ENCODE results near the gene SDF2L1. TPM values are rescaled to one million over a fixed set of nuclear protein-coding genes. Genes with fewer than 3 reads are reported as not detected.

SDF2L1 gene
- total RNA-seq, 3 donors from 2014 or later = 23.1 to 50.1 (median 26.6) TPM

GRCh38 chr22:21650823-21651520, 8.9 kb downstream of the SDF2L1 start:
- Histone ChIP-seq H3K27me3 (no peaks in the 10 kb centered on the region), H3K4me1 (peaks cover 0 to 7% of the 10 kb centered on the region in 2 donors), H3K36me3 (no peaks in the 10 kb centered on the region), H3K4me3 (peak overlapping the region; percentile 50 to 91 (median 58)), H3K27ac (no peak overlapping the region), H3K9me3 (no peaks in the 10 kb centered on the region)
- intact Hi-C loops (cut with DNase I; ENCODE audit: low total_unique reads) = no loop called here
- DNase-seq (ENCODE audit: low spot score in 2 of 2) = no peak
- TF ChIP-seq, protein P1, sequence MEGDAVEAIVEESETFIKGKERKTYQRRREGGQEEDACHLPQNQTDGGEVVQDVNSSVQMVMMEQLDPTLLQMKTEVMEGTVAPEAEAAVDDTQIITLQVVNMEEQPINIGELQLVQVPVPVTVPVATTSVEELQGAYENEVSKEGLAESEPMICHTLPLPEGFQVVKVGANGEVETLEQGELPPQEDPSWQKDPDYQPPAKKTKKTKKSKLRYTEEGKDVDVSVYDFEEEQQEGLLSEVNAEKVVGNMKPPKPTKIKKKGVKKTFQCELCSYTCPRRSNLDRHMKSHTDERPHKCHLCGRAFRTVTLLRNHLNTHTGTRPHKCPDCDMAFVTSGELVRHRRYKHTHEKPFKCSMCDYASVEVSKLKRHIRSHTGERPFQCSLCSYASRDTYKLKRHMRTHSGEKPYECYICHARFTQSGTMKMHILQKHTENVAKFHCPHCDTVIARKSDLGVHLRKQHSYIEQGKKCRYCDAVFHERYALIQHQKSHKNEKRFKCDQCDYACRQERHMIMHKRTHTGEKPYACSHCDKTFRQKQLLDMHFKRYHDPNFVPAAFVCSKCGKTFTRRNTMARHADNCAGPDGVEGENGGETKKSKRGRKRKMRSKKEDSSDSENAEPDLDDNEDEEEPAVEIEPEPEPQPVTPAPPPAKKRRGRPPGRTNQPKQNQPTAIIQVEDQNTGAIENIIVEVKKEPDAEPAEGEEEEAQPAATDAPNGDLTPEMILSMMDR (IDR thresholded peaks at IDR 0.05) = no peak
- TF ChIP-seq POLR2AphosphoS5 (IDR thresholded peaks at IDR 0.05) (no peak), POLR2A (IDR thresholded peaks at IDR 0.05) (no peak)

- no peak for TF ChIP-seq POLR2A (IDR thresholded peaks at IDR 0.05)
- no peak overlapping the region for H3K27ac ChIP-seq
- no peak for DNase-seq (ENCODE audit: low spot score in 2 of 2)
- no peaks in the 10 kb centered on the region for H3K27me3 ChIP-seq
- intact Hi-C loops (cut with DNase I; ENCODE audit: low total_unique reads) = no loop called here
- peak overlapping the region; percentile 50 to 91 (median 58) for H3K4me3 ChIP-seq
- no peaks in the 10 kb centered on the region for H3K9me3 ChIP-seq
- no peaks in the 10 kb centered on the region for H3K36me3 ChIP-seq
- H3K4me1 ChIP-seq = peaks cover 0 to 7% of the 10 kb centered on the region in 2 donors
These were observed 9.5 kb downstream of the SDF2L1 start for GRCh38 chr22:21651521-21652009.

DNA sequence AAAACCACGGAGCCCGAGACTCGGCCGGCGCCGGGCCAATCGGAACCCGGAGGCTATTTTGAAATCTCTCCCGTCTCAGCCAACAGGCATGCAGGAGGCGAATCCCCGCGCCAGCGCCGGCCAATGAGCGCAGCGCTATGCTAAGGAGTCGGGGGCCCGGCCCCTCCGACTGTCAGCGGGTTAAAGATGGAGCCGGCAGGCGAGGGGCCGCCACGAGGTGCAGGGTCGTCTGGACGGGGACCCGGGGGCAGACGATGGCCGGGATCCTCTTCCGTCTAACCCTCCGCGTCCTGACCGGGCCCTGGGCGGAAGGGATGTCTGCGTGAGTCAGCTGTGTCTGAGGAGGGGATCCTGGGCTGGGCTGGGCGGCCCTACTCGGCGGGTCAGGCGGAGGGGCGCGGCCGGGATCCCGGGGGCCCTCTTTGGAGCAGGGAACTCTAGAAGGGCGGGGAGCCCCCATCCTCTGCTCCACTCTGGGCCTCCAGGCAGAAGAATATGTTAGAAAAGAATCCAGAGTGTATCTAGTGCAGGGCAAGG, 10.0 kb downstream of the SDF2L1 start:
- H3K27ac ChIP-seq = no peak overlapping the region
- H3K4me1 ChIP-seq = peaks cover 0 to 7% of the 10 kb centered on the region in 2 donors
- H3K9me3 ChIP-seq = no peaks in the 10 kb centered on the region
- intact Hi-C loops (cut with DNase I; ENCODE audit: low total_unique reads) = no loop called here
- no peaks in the 10 kb centered on the region for H3K36me3 ChIP-seq
- no peaks in the 10 kb centered on the region for H3K27me3 ChIP-seq
- DNase-seq (ENCODE audit: low spot score in 2 of 2) = peak; percentile 85 to 89
- TF ChIP-seq, protein P1 (IDR thresholded peaks at IDR 0.05) = no peak
- TF ChIP-seq POLR2AphosphoS5 (IDR thresholded peaks at IDR 0.05) (peak in 1 of 3 donors; percentile 19), POLR2A (IDR thresholded peaks at IDR 0.05) (no peak)
- peak overlapping the region; percentile 50 to 91 (median 58) for H3K4me3 ChIP-seq

GRCh38 chr22:21652547-21653545, 10.7 kb downstream of the SDF2L1 start:
- TF ChIP-seq, protein P1 (IDR thresholded peaks at IDR 0.05) = no peak
- no peak for TF ChIP-seq POLR2AphosphoS5 (IDR thresholded peaks at IDR 0.05)
- TF ChIP-seq POLR2A (IDR thresholded peaks at IDR 0.05) = no peak
- Histone ChIP-seq H3K9me3 (no peaks in the 10 kb centered on the region), H3K4me1 (peaks cover 0 to 7% of the 10 kb centered on the region in 2 donors), H3K36me3 (no peaks in the 10 kb centered on the region), H3K4me3 (peak overlapping the region; percentile 50 to 91 (median 58)), H3K27me3 (no peaks in the 10 kb centered on the region), H3K27ac (no peak overlapping the region)
- no peak for DNase-seq (ENCODE audit: low spot score in 2 of 2)
- intact Hi-C loops (cut with DNase I; ENCODE audit: low total_unique reads) = no loop called here

GRCh38 chr22:21657020-21657359, 14.9 kb downstream of the SDF2L1 start:
- TF ChIP-seq, protein P1 (IDR thresholded peaks at IDR 0.05) = no peak
- TF ChIP-seq POLR2AphosphoS5 (IDR thresholded peaks at IDR 0.05) = no peak
- Histone ChIP-seq H3K27me3 (no peaks in the 10 kb centered on the region), H3K36me3 (no peaks in the 10 kb centered on the region), H3K27ac (no peak overlapping the region), H3K4me1 (no peaks in the 10 kb centered on the region), H3K4me3 (peak overlapping the region; percentile 51 to 74 (median 65)), H3K9me3 (no peaks in the 10 kb centered on the region)
- DNase-seq (ENCODE audit: low spot score in 2 of 2) = no peak
- intact Hi-C loops (cut with DNase I; ENCODE audit: low total_unique reads) = no loop called here
